Activated naive CD8-positive, alpha-beta T cell treated with anti-CD3 and anti-CD28 coated beads, Interleukin-2, amount 10 ng/mL, durations not matched to agents 7 days and 5 days (primary cell): ENCODE results near the gene SP100. TPM values are rescaled to one million over a fixed set of nuclear protein-coding genes. Genes with fewer than 3 reads are reported as not detected.
A peak's percentile ranks its signal among the peaks of the same experiment; 100 is the strongest.

Source experiments
- ATAC-seq: fragments of 150-1000 bp; cut with Tn5 transposase; one replicate; pipeline ENCODE4 v1.10.0; 2021; ENCODE audit warnings: low read depth, moderate library complexity
- POLR2A ChIA-PET: fragments of 350-600 bp; sonication (Branson Sonifier 250); formaldehyde crosslinking; loops from one replicate; lab custom pipeline; 2021; ENCODE audit warnings: antibody characterized with exemption; lab: Charles Lee
- DNase-seq: peaks from one replicate; pipeline ENCODE4 v3.0.0; 2021
- H3K27ac Mint-ChIP-seq: one replicate; pipeline ENCODE4 v1.8.0; 2022; ENCODE audit warnings: mild to moderate bottlenecking, mixed read lengths
- H3K27me3 Mint-ChIP-seq: one replicate; pipeline ENCODE4 v1.8.0; 2022; ENCODE audit warnings: mild to moderate bottlenecking, moderate library complexity, mixed read lengths
- H3K36me3 Mint-ChIP-seq: one replicate; pipeline ENCODE4 v1.8.0; 2021; ENCODE audit warnings: mild to moderate bottlenecking, mixed read lengths
- H3K4me1 Mint-ChIP-seq: one replicate; pipeline ENCODE4 v1.8.0; 2021; ENCODE audit warnings: mixed read lengths
- H3K4me3 Mint-ChIP-seq: one replicate; pipeline ENCODE4 v1.8.0; 2022; ENCODE audit warnings: mild to moderate bottlenecking, moderate library complexity, mixed read lengths
- H3K9me3 Mint-ChIP-seq: one replicate; pipeline ENCODE4 v1.8.0; 2021; ENCODE audit warnings: mixed read lengths
- total RNA-seq, 2 experiments: library from RNA; stranded (reverse); gene quantifications; one replicate each; pipeline ENCODE4 v1.2.3, GENCODE V29; 2021

The SP100 gene
- total RNA-seq, 2 experiments from 2014 or later, result 301 to 314 TPM

DNA sequence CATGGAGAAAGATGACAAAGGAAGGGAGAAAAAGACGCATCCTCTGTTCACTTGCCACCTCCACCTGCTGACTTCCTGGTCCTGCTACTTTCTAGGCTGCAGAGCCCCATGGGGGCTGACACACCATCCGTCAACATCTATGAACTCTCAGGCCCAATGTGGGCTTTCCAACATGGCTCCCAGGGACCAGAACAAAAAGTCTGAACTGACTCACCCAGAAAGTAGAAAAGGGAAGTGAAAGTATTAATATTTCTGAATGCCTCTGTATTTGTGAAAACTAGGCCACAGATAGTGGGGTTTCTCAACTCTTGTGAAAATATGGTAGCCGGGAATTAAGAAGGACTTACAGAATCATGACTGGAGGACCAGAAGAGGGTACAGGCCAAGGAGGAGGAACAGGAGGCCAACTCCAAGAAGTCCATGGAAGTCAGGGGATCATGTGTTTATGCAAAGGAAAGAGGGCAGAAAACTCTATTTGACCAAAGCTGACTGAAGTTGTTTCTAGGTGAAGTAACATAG is 173.6 kb downstream of the SP100 start:
- Mint-ChIP-seq H3K4me3 (peak overlapping the region; percentile 35), H3K27ac (peak overlapping the region; percentile 78), H3K36me3 (peaks cover 18% of the 10 kb centered on the region), H3K4me1 (peaks cover 42% of the 10 kb centered on the region), H3K27me3 (no peaks in the 10 kb centered on the region), H3K9me3 (peaks cover 8% of the 10 kb centered on the region)
- ATAC-seq, result peak; percentile 60
- DNase-seq, result no peak
- POLR2A ChIA-PET, result no interaction called here

DNA sequence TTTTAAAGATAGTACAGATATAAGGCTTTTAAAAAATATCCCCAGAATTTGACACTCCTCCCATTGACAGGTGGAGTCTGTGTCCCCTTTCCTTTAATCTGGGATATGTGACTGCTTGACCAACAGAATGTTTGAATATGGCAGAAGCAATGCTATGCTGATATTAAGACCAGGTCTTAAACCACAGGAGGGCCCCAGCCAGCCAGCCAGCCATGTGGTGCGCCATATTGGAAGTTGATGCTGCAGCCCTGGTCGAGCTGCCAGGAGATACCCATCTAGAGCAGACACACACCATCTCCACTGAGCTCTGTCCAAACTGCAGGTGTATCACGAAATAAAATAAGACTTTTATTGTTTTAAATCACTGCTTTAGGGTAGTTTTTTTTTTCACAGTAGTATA is 174.3 kb downstream of the SP100 start:
- Mint-ChIP-seq H3K4me3 (no peak overlapping the region), H3K36me3 (peaks cover 20% of the 10 kb centered on the region), H3K27ac (peak overlapping the region; percentile 22), H3K27me3 (no peaks in the 10 kb centered on the region), H3K9me3 (peaks cover 8% of the 10 kb centered on the region), H3K4me1 (peaks cover 43% of the 10 kb centered on the region)
- POLR2A ChIA-PET, result no interaction called here
- DNase-seq (no peak), ATAC-seq (no peak)

DNA sequence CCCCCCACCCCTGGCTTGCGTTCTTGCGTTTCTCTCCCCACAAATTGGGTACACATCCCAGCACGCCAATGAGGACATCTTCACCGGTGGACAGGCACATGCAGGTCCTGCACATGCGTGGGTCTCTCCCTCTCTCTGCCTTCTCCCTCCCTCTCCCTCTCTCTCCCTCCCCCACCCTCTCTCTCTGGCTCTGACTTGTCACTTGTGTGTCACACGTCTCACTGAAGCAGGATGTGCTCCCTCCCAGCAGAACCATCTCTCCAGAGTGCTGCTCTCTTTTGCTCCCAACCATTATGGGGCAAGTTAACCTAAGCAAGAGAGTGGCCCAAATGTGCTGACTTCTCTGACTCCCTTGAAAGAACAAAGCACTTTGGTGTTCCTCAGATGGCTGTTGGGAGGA is 175.8 kb downstream of the SP100 start:
- ATAC-seq, result peak; percentile 55
- Mint-ChIP-seq H3K27ac (peak overlapping the region; percentile 76), H3K36me3 (peaks cover 29% of the 10 kb centered on the region), H3K4me1 (peaks cover 50% of the 10 kb centered on the region), H3K4me3 (no peak overlapping the region), H3K9me3 (peaks cover 16% of the 10 kb centered on the region), H3K27me3 (no peaks in the 10 kb centered on the region)
- DNase-seq, result no peak
- POLR2A ChIA-PET, result no interaction called here

DNA sequence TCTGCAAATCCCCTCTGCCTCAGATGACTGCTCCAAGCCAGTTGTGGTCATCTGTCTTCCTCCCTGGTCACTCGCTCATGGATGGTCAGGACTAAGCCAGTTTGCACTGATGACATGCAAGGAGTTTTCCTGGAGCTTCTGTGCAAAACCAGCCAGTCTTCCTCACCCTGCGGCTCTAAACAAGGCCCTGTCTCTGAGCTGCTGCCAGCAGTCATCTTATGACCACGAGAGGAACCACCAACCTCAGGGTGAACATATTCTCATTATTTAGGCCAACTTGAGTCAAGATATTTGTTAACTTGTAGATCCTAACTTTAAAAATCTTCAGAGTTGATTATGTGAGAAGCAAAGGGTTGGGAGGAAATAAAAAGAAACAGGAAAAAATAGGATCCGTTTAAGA is 176.8 kb downstream of the SP100 start:
- POLR2A ChIA-PET, result interaction anchor here (1.1 kb wide), 1 partner anchor 17 kb away, joined by 3 read pairs; no protein-coding TSS in a partner anchor
- Mint-ChIP-seq H3K27me3 (no peaks in the 10 kb centered on the region), H3K27ac (peak overlapping the region; percentile 76), H3K9me3 (peaks cover 16% of the 10 kb centered on the region), H3K4me3 (peak overlapping the region; percentile 53), H3K4me1 (peaks cover 54% of the 10 kb centered on the region), H3K36me3 (peaks cover 34% of the 10 kb centered on the region)
- peak; percentile 64 for ATAC-seq
- no peak for DNase-seq

Other genes with a start within 250 kb of the SP100 start
- gene SP110, start 196.2 kb upstream of the SP100 start, total RNA-seq, result 100 to 1,000 TPM; 153 to 158 TPM
- 10 to 100 TPM; 58.7 to 61.4 TPM for gene SP140, start 190.5 kb upstream of the SP100 start, total RNA-seq
- 100 to 1,000 TPM; 107 to 115 TPM for gene SP140L, start 89.0 kb upstream of the SP100 start, total RNA-seq